MCF 10A (cell line): ENCODE measurements around the gene TMEM229B. TPM values are rescaled to one million over a fixed set of nuclear protein-coding genes. Genes with fewer than 3 reads are reported as not detected.

Experiments used
- BruUV-seq: library from RNA; stranded (reverse); fragments of 400-500 nt; replicated peaks from 2 replicates; lab custom pipeline; 2021; lab: Mats Ljungman, UMichigan
- CTCF ChIA-PET: fragments of 300-600 bp; sonication (Branson Sonifier 250); formaldehyde crosslinking; extraction: SDS; loops from one replicate; lab custom pipeline; 2021; ENCODE audit warnings: antibody characterized with exemption, inconsistent platforms; lab: Yijun Ruan, JAX
- POLR2A ChIA-PET: fragments of 300-600, 350-650 bp; sonication (Branson Sonifier 250); formaldehyde crosslinking; extraction: SDS; loops from one replicate; lab custom pipeline; 2020; ENCODE audit warnings: antibody characterized with exemption, inconsistent platforms; lab: Yijun Ruan, JAX
- DNase-seq: peaks from one replicate; pipeline ENCODE4 v3.0.0-alpha.2; 2018; ENCODE audit not compliant: unreplicated experiment
- H3K27ac Mint-ChIP-seq: one replicate; pipeline ENCODE4 v1.8.0; 2022; ENCODE audit warnings: mild to moderate bottlenecking, low read depth, mixed read lengths; ENCODE audit not compliant: unreplicated experiment
- H3K27me3 Mint-ChIP-seq: one replicate; pipeline ENCODE4 v1.8.0; 2022; ENCODE audit warnings: mixed read lengths; ENCODE audit not compliant: insufficient read depth, unreplicated experiment
- H3K36me3 Mint-ChIP-seq: one replicate; pipeline ENCODE4 v1.8.0; 2022; ENCODE audit warnings: mild to moderate bottlenecking, moderate library complexity, mixed read lengths; ENCODE audit not compliant: insufficient read depth, unreplicated experiment
- H3K4me1 Mint-ChIP-seq: one replicate; pipeline ENCODE4 v1.8.0; 2022; ENCODE audit warnings: mixed read lengths; ENCODE audit not compliant: insufficient read depth, unreplicated experiment
- H3K4me3 Mint-ChIP-seq: one replicate; pipeline ENCODE4 v1.8.0; 2022; ENCODE audit warnings: mild to moderate bottlenecking, moderate library complexity, mixed read lengths; ENCODE audit not compliant: unreplicated experiment
- H3K9me3 Mint-ChIP-seq: one replicate; pipeline ENCODE4 v1.8.0; 2022; ENCODE audit warnings: mixed read lengths; ENCODE audit not compliant: unreplicated experiment
- CTCF ChIP-seq: fragments of 200-600 bp; IDR thresholded peaks from one replicate; pipeline ENCODE4 v1.8.0; 2022; ENCODE audit warnings: antibody characterized with exemption, mild to moderate bottlenecking; ENCODE audit not compliant: unreplicated experiment
- intact Hi-C: fragments of 100-400 bp; cut with micrococcal nuclease; formaldehyde crosslinking; loops from 2 replicates; pipeline ENCODE4 v1.14.1; 2022
- microRNA-seq: library from miRNA; unstranded; fragments of <30 nt; microRNA quantifications from one replicate; pipeline ENCODE4 v1.2.0, GENCODE V29; 2022
- total RNA-seq: library from RNA; stranded (reverse); gene quantifications from 2 replicates; pipeline ENCODE4 v1.2.3, GENCODE V29; 2022

The TMEM229B gene
- total RNA-seq, 1 experiment from 2014 or later = 0.37 TPM

DNA sequence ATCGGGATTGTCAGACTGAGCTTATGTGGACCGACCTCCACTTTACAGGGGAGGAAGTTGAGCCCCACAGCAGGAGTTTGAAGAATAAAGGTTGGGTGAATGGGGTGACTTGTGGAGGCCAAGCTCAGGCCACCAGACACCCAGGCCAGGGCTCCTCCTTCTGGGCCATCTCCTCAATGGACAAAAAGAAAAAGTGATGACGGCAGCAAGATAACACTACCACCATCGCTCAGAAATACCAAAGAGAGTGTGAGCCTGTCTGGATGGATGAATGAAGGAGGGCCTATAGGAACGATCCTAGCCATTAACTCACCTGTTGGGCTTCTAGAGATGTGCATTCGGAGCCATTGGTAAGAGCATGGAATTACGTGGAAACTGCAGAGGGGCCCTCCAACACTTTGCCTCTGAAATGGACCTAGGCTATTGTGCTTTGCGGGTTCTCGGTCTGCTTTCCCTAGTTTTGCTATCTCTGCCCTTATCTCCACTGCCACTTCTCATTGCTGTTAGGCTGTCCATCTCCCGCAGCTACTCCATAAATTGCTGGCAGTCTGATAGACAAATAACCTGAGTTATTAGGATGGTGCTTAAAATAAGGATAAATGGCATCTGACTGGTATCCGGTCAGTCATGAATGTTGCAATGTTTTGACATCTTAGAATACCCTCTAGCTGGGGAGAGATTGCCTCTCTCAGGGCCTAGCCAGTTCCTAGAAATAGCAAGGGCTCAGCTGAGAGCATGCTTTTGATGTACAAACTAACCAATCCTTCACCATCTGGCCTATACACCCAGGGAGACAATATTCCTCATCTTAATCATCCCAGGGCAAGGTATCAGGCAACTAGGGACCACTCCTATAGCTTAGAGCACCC lies 66.9 kb downstream of the TMEM229B start:
- no peaks in the 10 kb centered on the region for H3K9me3 Mint-ChIP-seq
- POLR2A ChIA-PET = interaction anchor here (1.3 kb wide), 1 partner anchor 29 kb away, joined by 3 read pairs; no protein-coding TSS in a partner anchor
- peaks cover 10% of the 10 kb centered on the region for H3K4me1 Mint-ChIP-seq
- peak overlapping the region; percentile 73 for H3K27ac Mint-ChIP-seq
- H3K4me3 Mint-ChIP-seq = no peak overlapping the region
- no peak for DNase-seq
- CTCF ChIA-PET = interaction anchor here (0.7 to 1.5 kb wide), 3 partner anchors 9 to 150 kb away, joined by 3 to 5 read pairs (median 5); partner anchors contain the start of gene PLEK2
- TF ChIP-seq CTCF = no peak
- H3K36me3 Mint-ChIP-seq = no peaks in the 10 kb centered on the region
- intact Hi-C loops = no loop called here
- no TSS peak for BruUV-seq
- no peaks in the 10 kb centered on the region for H3K27me3 Mint-ChIP-seq

Small RNAs within 50 kb of the gene (microRNA-seq; reads per million reads assigned to microRNA genes)
- gene MIR5694 = not detected

Other genes starting within 250 kb of the TMEM229B start
- 19.1 and 21.4 TPM in 2 replicates for gene PALS1, start 247.3 kb downstream of the TMEM229B start, total RNA-seq
- 70.7 and 74.1 TPM in 2 replicates for gene ATP6V1D, start 128.9 kb downstream of the TMEM229B start, total RNA-seq
- 337 and 338 TPM in 2 replicates for gene EIF2S1, start 128.4 kb downstream of the TMEM229B start, total RNA-seq
- gene PLEK2, start 76.6 kb downstream of the TMEM229B start, total RNA-seq = 22.4 and 39.9 TPM in 2 replicates
- 5.8 and 6.0 TPM in 2 replicates for gene PLEKHH1, start 44.6 kb upstream of the TMEM229B start, total RNA-seq
- 13.8 and 18.9 TPM in 2 replicates for gene PIGH, start 111.5 kb upstream of the TMEM229B start, total RNA-seq
- gene ARG2, start 131.2 kb upstream of the TMEM229B start, total RNA-seq = 11.7 and 17.6 TPM in 2 replicates
- 57.5 and 84.3 TPM in 2 replicates for gene VTI1B, start 185.9 kb upstream of the TMEM229B start, total RNA-seq
- gene RDH11, start 207.0 kb upstream of the TMEM229B start, total RNA-seq = 40.9 and 53.5 TPM in 2 replicates
- not detected in 2 replicates for gene RDH12, start 213.2 kb upstream of the TMEM229B start, total RNA-seq